Tibial nerve (tissue), 4 donors: Measurements from ENCODE around the gene RCAN2.

Experiments
- CTCF ChIP-seq, 5 experiments: fragments of 200-600 bp in 3 of 5; fragments of 450-650 bp in 2 of 5; sonication (generic) in 3 of 5; IDR thresholded peaks; one replicate each; pipeline ENCODE4 v1.5.1; 2016 to 2019; ENCODE audit warnings: antibody characterized with exemption in 5 of 5, mild to moderate bottlenecking in 3 of 5, moderate library complexity in 2 of 5
- EP300 ChIP-seq, 2 donors: sonication (generic); formaldehyde crosslinking; IDR thresholded peaks; one replicate each; pipeline ENCODE4 v1.6.1; 2017; ENCODE audit warnings: antibody characterized with exemption in 2 of 2, mild to moderate bottlenecking in 1 of 2
- POLR2A ChIP-seq, 2 donors: fragments of 450-650 bp; IDR thresholded peaks; one replicate each; pipeline ENCODE4 v1.6.1; 2017; ENCODE audit warnings: antibody characterized with exemption in 2 of 2, mild to moderate bottlenecking in 2 of 2, moderate library complexity in 2 of 2

DNA sequence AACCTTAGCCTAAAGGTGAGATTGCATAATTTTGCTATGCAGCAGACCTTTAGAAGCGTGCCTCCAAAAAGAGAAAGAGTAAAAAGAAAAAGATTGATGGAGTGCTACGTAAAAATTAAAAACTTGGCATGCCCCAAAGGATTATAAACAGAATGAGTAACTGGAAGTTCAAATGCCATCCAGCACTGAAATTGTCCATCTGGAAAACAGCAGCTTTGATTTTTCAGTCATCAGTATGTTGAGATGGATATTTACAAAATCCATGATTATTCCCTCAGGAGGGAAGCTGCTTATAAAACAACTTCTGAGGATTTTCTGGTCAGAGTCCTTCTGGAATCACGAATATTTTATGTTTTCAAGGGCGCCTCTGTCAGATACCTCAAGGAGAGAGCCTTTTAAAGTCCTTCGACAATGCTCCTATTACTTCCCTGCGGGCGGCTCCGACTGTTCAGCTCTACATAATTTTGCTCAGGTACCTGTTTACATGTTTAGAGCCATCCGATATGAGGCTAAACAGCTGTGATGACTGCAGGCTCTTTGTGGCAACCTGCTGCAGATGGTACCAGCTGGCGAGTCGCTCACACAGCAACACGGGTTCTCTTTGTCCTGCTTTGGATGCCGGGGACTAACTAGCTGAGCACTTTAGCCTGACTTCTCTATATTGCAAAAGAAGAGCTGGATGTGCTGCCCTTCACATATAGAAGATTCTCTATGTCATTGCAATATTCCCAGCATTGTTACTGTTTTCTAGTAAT lies 83.3 kb downstream of the RCAN2 start:
- no peak for TF ChIP-seq CTCF (IDR thresholded peaks at IDR 0.05)
- TF ChIP-seq POLR2A (IDR thresholded peaks at IDR 0.05), result no peak
- no peak for TF ChIP-seq EP300 (IDR thresholded peaks at IDR 0.05)
